ENCODE data around the gene CASP10. TPM values are rescaled to one million over a fixed set of nuclear protein-coding genes. Genes with fewer than 3 reads are reported as not detected.

CASP10 gene
- total and polyA plus RNA-seq, 2 of the 13 experiments (the other 11 are each of a cell fraction or from before 2014, with no cell fraction given): 22.2 to 23.8 TPM

GRCh38 chr2:201260302-201260800, 77.4 kb downstream of the CASP10 start, which contains the start of gene CASP8 (continued):
- TF ChIP-seq HNF1A (IDR thresholded peaks at IDR 0.05; ENCODE audit: low read depth) (no peak), HNF1A (CRISPR knock-in tag; IDR thresholded peaks at IDR 0.05; ENCODE audit: borderline replicate concordance) (no peak), ZFP36L1 (CRISPR knock-in tag; IDR thresholded peaks at IDR 0.05) (no peak), ARID3A (IDR thresholded peaks at IDR 0.05; ENCODE audit: low read depth, low read length) (no peak), ASH2L (IDR thresholded peaks at IDR 0.05; ENCODE audit: insufficient read length, low read depth, low read length) (peak; percentile 28), JUND (CRISPR knock-in tag; IDR thresholded peaks at IDR 0.05) (peak; percentile 43; the same call in 1 of the 2 replicates), ZNF572 (CRISPR knock-in tag; IDR thresholded peaks at IDR 0.05) (peak; percentile 84; the same call in 1 of the 2 replicates), ZBTB38 (CRISPR knock-in tag; IDR thresholded peaks at IDR 0.05) (peak; percentile 98), ZMYM3 (CRISPR knock-in tag; IDR thresholded peaks at IDR 0.05) (no peak), HDAC2 (CRISPR knock-in tag; IDR thresholded peaks at IDR 0.05) (peak; percentile 25; the same call in 1 of the 2 replicates), TBP (CRISPR knock-in tag; IDR thresholded peaks at IDR 0.05) (no peak), DRAP1 (CRISPR knock-in tag; IDR thresholded peaks at IDR 0.05) (peak; percentile 50), ZNF883 (CRISPR knock-in tag; IDR thresholded peaks at IDR 0.05; ENCODE audit: not compliant biosample characterization) (peak; percentile 22), ARID5B (CRISPR knock-in tag; IDR thresholded peaks at IDR 0.05) (peak; percentile 70), ZNF574 (CRISPR knock-in tag; IDR thresholded peaks at IDR 0.05) (peak; percentile 39; the same call in 1 of the 2 replicates), POGZ (CRISPR knock-in tag; IDR thresholded peaks at IDR 0.05) (peak; percentile 91), ZNF317 (CRISPR knock-in tag; IDR thresholded peaks at IDR 0.05) (peak; percentile 48; the same call in 1 of the 2 replicates)

Data from HepG2 (cell line).